Activated CD4-positive, alpha-beta T cell treated with anti-CD3 and anti-CD28 coated beads, Interleukin-2, amount 10 ng/mL, durations not matched to agents 24 days and 14 days (primary cell): ENCODE results near the gene ZFAND3. TPM values are rescaled to one million over a fixed set of nuclear protein-coding genes. Genes with fewer than 3 reads are reported as not detected.
"Not testable (repeated sequence)": the region's sequence is repeated elsewhere in the genome, so short reads cannot be mapped to it uniquely, and the experiment has no call there.

Experiments
- DNase-seq: peaks from one replicate; pipeline ENCODE4 v3.0.0; 2022
- H3K27ac Mint-ChIP-seq: one replicate; pipeline ENCODE4 v1.8.0; 2022; ENCODE audit warnings: mild to moderate bottlenecking, mixed read lengths
- H3K27me3 Mint-ChIP-seq: one replicate; pipeline ENCODE4 v1.8.0; 2022; ENCODE audit warnings: mixed read lengths
- H3K36me3 Mint-ChIP-seq: one replicate; pipeline ENCODE4 v1.8.0; 2022; ENCODE audit warnings: low read depth, mild to moderate bottlenecking, mixed read lengths
- H3K4me1 Mint-ChIP-seq: one replicate; pipeline ENCODE4 v1.8.0; 2021; ENCODE audit warnings: mixed read lengths
- H3K4me3 Mint-ChIP-seq: one replicate; pipeline ENCODE4 v1.8.0; 2022; ENCODE audit warnings: mild to moderate bottlenecking, moderate library complexity, mixed read lengths
- H3K9me3 Mint-ChIP-seq: one replicate; pipeline ENCODE4 v1.8.0; 2021; ENCODE audit warnings: mixed read lengths
- intact Hi-C: fragments of 100-400 bp; cut with micrococcal nuclease; formaldehyde crosslinking; loops from one replicate; pipeline ENCODE4 v1.15.1; 2023
- total RNA-seq: library from RNA; stranded (reverse); gene quantifications from 2 replicates; pipeline ENCODE4 v1.2.3, GENCODE V29; 2022

The ZFAND3 gene
- total RNA-seq, 1 donor from 2014 or later, result 31.5 TPM

- Mint-ChIP-seq H3K9me3 (no peaks in the 10 kb centered on the region), H3K4me1 (peaks cover 30% of the 10 kb centered on the region), H3K4me3 (no peak overlapping the region), H3K27ac (no peak overlapping the region), H3K36me3 (no peaks in the 10 kb centered on the region), H3K27me3 (no peaks in the 10 kb centered on the region)
- peak; percentile 57 for DNase-seq
- intact Hi-C loops, result loop anchor here (5.0 kb wide), 1 partner anchor 118 kb away; no protein-coding TSS in a partner anchor
Measured at GRCh38 chr6:37985355-37985754, 165.8 kb downstream of the ZFAND3 start.

- Mint-ChIP-seq H3K4me3 (no peak overlapping the region), H3K9me3 (no peaks in the 10 kb centered on the region), H3K27ac (peak overlapping the region; percentile 46), H3K27me3 (no peaks in the 10 kb centered on the region), H3K36me3 (no peaks in the 10 kb centered on the region), H3K4me1 (peaks cover 29% of the 10 kb centered on the region)
- intact Hi-C loops, result loop anchor here (5.0 kb wide), 1 partner anchor 120 kb away; no protein-coding TSS in a partner anchor
- no peak for DNase-seq
Measured at GRCh38 chr6:37987018-37987417, 167.5 kb downstream of the ZFAND3 start.

- Mint-ChIP-seq H3K4me1 (peaks cover 29% of the 10 kb centered on the region), H3K4me3 (no peak overlapping the region), H3K27me3 (no peaks in the 10 kb centered on the region), H3K36me3 (no peaks in the 10 kb centered on the region), H3K9me3 (no peaks in the 10 kb centered on the region), H3K27ac (no peak overlapping the region)
- intact Hi-C loops, result loop anchor here (5.0 kb wide), 1 partner anchor 120 kb away; no protein-coding TSS in a partner anchor
- no peak for DNase-seq
Measured at GRCh38 chr6:37987559-37987958, 168.0 kb downstream of the ZFAND3 start.

GRCh38 chr6:37988127-37988526 is 168.6 kb downstream of the ZFAND3 start:
- intact Hi-C loops, result loop anchor here (5.0 kb wide), 1 partner anchor 121 kb away; no protein-coding TSS in a partner anchor
- H3K36me3 Mint-ChIP-seq, result no peaks in the 10 kb centered on the region
- H3K27me3 Mint-ChIP-seq, result no peaks in the 10 kb centered on the region
- no peaks in the 10 kb centered on the region for H3K9me3 Mint-ChIP-seq
- no peak overlapping the region for H3K4me3 Mint-ChIP-seq
- peaks cover 31% of the 10 kb centered on the region for H3K4me1 Mint-ChIP-seq
- no peak for DNase-seq
- no peak overlapping the region for H3K27ac Mint-ChIP-seq

GRCh38 chr6:37988696-37989095 is 169.2 kb downstream of the ZFAND3 start:
- DNase-seq, result no peak
- Mint-ChIP-seq H3K4me3 (no peak overlapping the region), H3K27me3 (no peaks in the 10 kb centered on the region), H3K4me1 (peaks cover 29% of the 10 kb centered on the region), H3K36me3 (no peaks in the 10 kb centered on the region), H3K9me3 (no peaks in the 10 kb centered on the region), H3K27ac (no peak overlapping the region)
- intact Hi-C loops, result loop anchor here (5.0 kb wide), 1 partner anchor 121 kb away; no protein-coding TSS in a partner anchor

- Mint-ChIP-seq H3K4me3 (no peak overlapping the region), H3K27ac (no peak overlapping the region), H3K9me3 (no peaks in the 10 kb centered on the region), H3K27me3 (no peaks in the 10 kb centered on the region), H3K36me3 (no peaks in the 10 kb centered on the region), H3K4me1 (peaks cover 18% of the 10 kb centered on the region)
- no peak for DNase-seq
- intact Hi-C loops, result no loop called here
Measured at GRCh38 chr6:37990762-37991525, 171.4 kb downstream of the ZFAND3 start.

GRCh38 chr6:37992749-37993148 is 173.2 kb downstream of the ZFAND3 start:
- intact Hi-C loops, result no loop called here
- Mint-ChIP-seq H3K9me3 (no peaks in the 10 kb centered on the region), H3K4me3 (no peak overlapping the region), H3K27me3 (no peaks in the 10 kb centered on the region), H3K36me3 (no peaks in the 10 kb centered on the region), H3K4me1 (peaks cover 8% of the 10 kb centered on the region), H3K27ac (no peak overlapping the region)
- no peak for DNase-seq

GRCh38 chr6:37993194-37993593 is 173.7 kb downstream of the ZFAND3 start:
- H3K27ac Mint-ChIP-seq, H3K9me3 Mint-ChIP-seq, DNase-seq, intact Hi-C loops, H3K4me3 Mint-ChIP-seq, H3K36me3 Mint-ChIP-seq, H3K27me3 Mint-ChIP-seq: not testable (repeated sequence)
- H3K4me1 Mint-ChIP-seq, result peaks cover 10% of the 10 kb centered on the region

- no peaks in the 10 kb centered on the region for H3K27me3 Mint-ChIP-seq
- intact Hi-C loops, result no loop called here
- no peak overlapping the region for H3K4me3 Mint-ChIP-seq
- H3K27ac Mint-ChIP-seq, result no peak overlapping the region
- peaks cover 6% of the 10 kb centered on the region for H3K4me1 Mint-ChIP-seq
- H3K36me3 Mint-ChIP-seq, result no peaks in the 10 kb centered on the region
- DNase-seq, result no peak
- peaks cover 2% of the 10 kb centered on the region for H3K9me3 Mint-ChIP-seq
Measured at GRCh38 chr6:37993596-37993995, 174.1 kb downstream of the ZFAND3 start.

GRCh38 chr6:37994223-37994622 is 174.7 kb downstream of the ZFAND3 start:
- Mint-ChIP-seq H3K36me3 (no peaks in the 10 kb centered on the region), H3K27ac (no peak overlapping the region), H3K27me3 (no peaks in the 10 kb centered on the region), H3K4me1 (peaks cover 5% of the 10 kb centered on the region), H3K4me3 (no peak overlapping the region), H3K9me3 (peaks cover 2% of the 10 kb centered on the region)
- intact Hi-C loops, result no loop called here
- no peak for DNase-seq

GRCh38 chr6:37998366-37998765 is 178.8 kb downstream of the ZFAND3 start:
- H3K4me3 Mint-ChIP-seq, result no peak overlapping the region
- H3K4me1 Mint-ChIP-seq, result peaks cover 3% of the 10 kb centered on the region
- H3K27me3 Mint-ChIP-seq, result no peaks in the 10 kb centered on the region
- H3K36me3 Mint-ChIP-seq, result no peaks in the 10 kb centered on the region
- DNase-seq, result no peak
- no peak overlapping the region for H3K27ac Mint-ChIP-seq
- peaks cover 2% of the 10 kb centered on the region for H3K9me3 Mint-ChIP-seq
- intact Hi-C loops, result no loop called here

GRCh38 chr6:38001386-38001785 is 181.9 kb downstream of the ZFAND3 start:
- H3K27ac Mint-ChIP-seq, result no peak overlapping the region
- no peak for DNase-seq
- peaks cover 2% of the 10 kb centered on the region for H3K9me3 Mint-ChIP-seq
- no peaks in the 10 kb centered on the region for H3K27me3 Mint-ChIP-seq
- intact Hi-C loops, result no loop called here
- no peak overlapping the region for H3K4me3 Mint-ChIP-seq
- H3K36me3 Mint-ChIP-seq, result peaks cover 2% of the 10 kb centered on the region
- H3K4me1 Mint-ChIP-seq, result peaks cover 4% of the 10 kb centered on the region

- intact Hi-C loops, result no loop called here
- no peak for DNase-seq
- Mint-ChIP-seq H3K9me3 (no peaks in the 10 kb centered on the region), H3K4me1 (peaks cover 5% of the 10 kb centered on the region), H3K4me3 (no peak overlapping the region), H3K27me3 (no peaks in the 10 kb centered on the region), H3K27ac (no peak overlapping the region), H3K36me3 (peaks cover 2% of the 10 kb centered on the region)
Measured at GRCh38 chr6:38004908-38005307, 185.4 kb downstream of the ZFAND3 start.

- H3K27me3 Mint-ChIP-seq, result no peaks in the 10 kb centered on the region
- no peak for DNase-seq
Measured at GRCh38 chr6:38011937-38012336, 192.4 kb downstream of the ZFAND3 start.

More at GRCh38 chr6:38011937-38012336, 192.4 kb downstream of the ZFAND3 start:
- H3K36me3 Mint-ChIP-seq, result peaks cover 2% of the 10 kb centered on the region
- H3K9me3 Mint-ChIP-seq, result no peaks in the 10 kb centered on the region
- no peak overlapping the region for H3K4me3 Mint-ChIP-seq
- no peak overlapping the region for H3K27ac Mint-ChIP-seq
- intact Hi-C loops, result loop anchor here (1.0 to 10.0 kb wide), 2 partner anchors 221 to 307 kb away; no protein-coding TSS in a partner anchor
- peaks cover 6% of the 10 kb centered on the region for H3K4me1 Mint-ChIP-seq
